H1 (cell line): ENCODE results near the gene ZSCAN21. TPM values are rescaled to one million over a fixed set of nuclear protein-coding genes. Genes with fewer than 3 reads are reported as not detected.

ENCODE experiments used
- CTCF ChIA-PET: fragments of 300-600 bp; sonication (Branson Sonifier 250); formaldehyde crosslinking; loops from one replicate; lab custom pipeline; 2021; ENCODE audit not compliant: partially characterized antibody; lab: Charles Lee
- POLR2A ChIA-PET: fragments of 300-600 bp; sonication (Branson Sonifier 250); formaldehyde crosslinking; loops from one replicate; lab custom pipeline; 2021; ENCODE audit warnings: inconsistent platforms; ENCODE audit not compliant: partially characterized antibody; lab: Charles Lee
- DNase-seq, 2 experiments: peaks; one replicate each; pipeline versions ENCODE4 v3.0.0 to v3.0.0-alpha.2; 2010 to 2022; ENCODE audit warnings: low spot score in 2 of 2, low read depth in 1 of 2, mixed read lengths in 1 of 2
- FAIRE-seq: peaks from 2 replicates; lab custom pipeline; 2011; peaks lifted over from hg19 to GRCh38; lab: Jason Lieb, UNC
- H2AFZ ChIP-seq: 2 replicates; pipeline ENCODE4 v1.8.1; 2012; ENCODE audit warnings: low read length, inconsistent platforms
- H2AK5ac ChIP-seq: 2 replicates; pipeline ENCODE4 v1.6.1; 2013; ENCODE audit warnings: low read depth, low read length
- H2BK120ac ChIP-seq: replicated peaks from 2 replicates; pipeline ENCODE3; 2013; ENCODE audit warnings: low read depth, low read length, inconsistent platforms
- H2BK12ac ChIP-seq: 2 replicates; pipeline ENCODE4 v1.6.1; 2013; ENCODE audit warnings: low read depth, low read length
- H2BK15ac ChIP-seq: 2 replicates; pipeline ENCODE4 v1.6.1; 2013; ENCODE audit warnings: low read length
- H2BK20ac ChIP-seq: 2 replicates; pipeline ENCODE4 v1.6.1; 2013; ENCODE audit warnings: low read length
- H2BK5ac ChIP-seq: 2 replicates; pipeline ENCODE4 v1.6.1; 2013; ENCODE audit warnings: low read depth, low read length
- H3K14ac ChIP-seq: 2 replicates; pipeline ENCODE4 v1.6.1; 2013; ENCODE audit warnings: inconsistent platforms; ENCODE audit not compliant: insufficient read length
- H3K18ac ChIP-seq: 2 replicates; pipeline ENCODE4 v1.6.1; 2013; ENCODE audit warnings: low read length; ENCODE audit errors: extremely low read depth
- H3K23ac ChIP-seq: 2 replicates; pipeline ENCODE4 v1.6.1; 2013; ENCODE audit warnings: inconsistent platforms; ENCODE audit not compliant: insufficient read length
- H3K23me2 ChIP-seq: 2 replicates; pipeline ENCODE4 v1.6.1; 2013; ENCODE audit warnings: low read depth, low read length
- H3K27ac ChIP-seq: 2 replicates; pipeline ENCODE4 v1.6.1; 2011; ENCODE audit warnings: low read depth, low read length, inconsistent platforms
- H3K27me3 ChIP-seq, 4 experiments: replicated peaks in 1 of 4; 1 replicate in 1 of 4; 2 replicates in 3 of 4; pipeline versions ENCODE4 v1.6.1 to v1.8.1; 2011 to 2013; ENCODE audit warnings: low read length in 3 of 4, mild to moderate bottlenecking in 3 of 4, inconsistent platforms in 2 of 4, mixed read lengths in 2 of 4, moderate library complexity in 1 of 4; ENCODE audit not compliant: control insufficient read depth in 3 of 4, insufficient read depth in 3 of 4; ENCODE audit errors: extremely low read depth in 1 of 4
- H3K36me3 ChIP-seq, 4 experiments: 2 replicates each; pipeline versions ENCODE4 v1.6.1 to v1.8.1; 2011 to 2013; ENCODE audit warnings: mild to moderate bottlenecking in 4 of 4, low read length in 3 of 4, moderate library complexity in 2 of 4, control low read depth in 1 of 4, inconsistent platforms in 1 of 4; ENCODE audit not compliant: insufficient read depth in 4 of 4, control insufficient read depth in 2 of 4
- H3K4ac ChIP-seq: replicated peaks from 2 replicates; pipeline ENCODE3; 2013; ENCODE audit warnings: low read length, low read depth, mixed read lengths, inconsistent platforms; ENCODE audit not compliant: insufficient read length
- H3K4me1 ChIP-seq, 4 experiments: replicated peaks in 1 of 4; 1 replicate in 1 of 4; 2 replicates in 3 of 4; pipeline versions ENCODE4 v1.6.1 to v1.8.1; 2011 to 2013; ENCODE audit warnings: low read length in 3 of 4, inconsistent platforms in 2 of 4, mixed read lengths in 1 of 4; ENCODE audit not compliant: insufficient read depth in 4 of 4, control insufficient read depth in 3 of 4
- H3K4me2 ChIP-seq, 2 experiments: 2 replicates each; pipeline versions ENCODE4 v1.6.1 to v1.8.1; 2011 to 2013; ENCODE audit warnings: low read depth in 2 of 2, low read length in 2 of 2, control low read depth in 1 of 2, inconsistent platforms in 1 of 2, mild to moderate bottlenecking in 1 of 2; ENCODE audit not compliant: insufficient read depth in 1 of 2
- H3K4me3 ChIP-seq, 4 experiments: fragments of 200-600, 300-600 bp in 1 of 4; sonication (generic), shearing (Covaris generic), sonication (Bioruptor Twin) in 1 of 4; 2 replicates each; pipeline versions ENCODE4 v1.5.1 to v1.8.1; 2011 to 2016; ENCODE audit warnings: low read length in 4 of 4, low read depth in 3 of 4, control low read depth in 2 of 4, inconsistent platforms in 2 of 4, mild to moderate bottlenecking in 2 of 4, mixed read lengths in 1 of 4, moderate library complexity in 1 of 4; ENCODE audit not compliant: insufficient read depth in 2 of 4; ENCODE audit errors: extremely low read depth in 1 of 4
- H3K56ac ChIP-seq: replicated peaks from 2 replicates; pipeline ENCODE3; 2013; ENCODE audit warnings: low read depth, mild to moderate bottlenecking, mixed read lengths, low read length, inconsistent platforms; ENCODE audit not compliant: insufficient read length
- H3K79me1 ChIP-seq: 2 replicates; pipeline ENCODE4 v1.6.1; 2013; ENCODE audit warnings: low read depth, low read length, control low read depth
- H3K79me2 ChIP-seq, 2 experiments: 2 replicates each; pipeline versions ENCODE4 v1.6.1 to v1.8.1; 2012 to 2013; ENCODE audit warnings: low read length in 2 of 2, mild to moderate bottlenecking in 2 of 2, inconsistent platforms in 1 of 2; ENCODE audit not compliant: insufficient read depth in 2 of 2, control insufficient read depth in 1 of 2
- H3K9ac ChIP-seq, 4 experiments: replicated peaks in 1 of 4; 1 replicate in 1 of 4; 2 replicates in 3 of 4; pipeline versions ENCODE4 v1.6.1 to v1.8.1; 2011 to 2013; ENCODE audit warnings: low read depth in 3 of 4, low read length in 3 of 4, control low read depth in 2 of 4, mild to moderate bottlenecking in 2 of 4, moderate library complexity in 2 of 4, inconsistent platforms in 1 of 4; ENCODE audit errors: extremely low read depth in 1 of 4
- H3K9me3 ChIP-seq, 2 experiments: 2 replicates each; pipeline versions ENCODE4 v1.6.1 to v1.8.1; 2012 to 2013; ENCODE audit warnings: mild to moderate bottlenecking in 2 of 2, moderate library complexity in 2 of 2, control low read depth in 1 of 2, inconsistent platforms in 1 of 2, low read depth in 1 of 2, low read length in 1 of 2, mixed read lengths in 1 of 2; ENCODE audit not compliant: insufficient read depth in 2 of 2
- H4K20me1 ChIP-seq, 2 experiments: replicated peaks in 1 of 2; 2 replicates each; pipeline versions ENCODE3 to v1.8.1; 2011 to 2013; ENCODE audit warnings: inconsistent platforms in 2 of 2, low read length in 2 of 2, mild to moderate bottlenecking in 1 of 2; ENCODE audit not compliant: insufficient read depth in 2 of 2, control insufficient read depth in 1 of 2
- H4K5ac ChIP-seq: 2 replicates; pipeline ENCODE4 v1.6.1; 2013; ENCODE audit warnings: low read length, low read depth, mixed read lengths, inconsistent platforms; ENCODE audit not compliant: insufficient read length
- H4K8ac ChIP-seq: 2 replicates; pipeline ENCODE4 v1.8.0; 2013; ENCODE audit warnings: mild to moderate bottlenecking, moderate library complexity, low read length, inconsistent platforms; ENCODE audit not compliant: insufficient read depth; ENCODE audit errors: extremely low read depth
- H4K91ac ChIP-seq: replicated peaks from 2 replicates; pipeline ENCODE3; 2013; ENCODE audit warnings: low read length, mixed read lengths, inconsistent platforms; ENCODE audit not compliant: insufficient read length
- SIRT6 ChIP-seq: IDR thresholded peaks from one replicate; pipeline ENCODE4 v1.7.1; 2012; ENCODE audit warnings: low read length, inconsistent platforms
- TAF1 ChIP-seq: IDR thresholded peaks from 2 replicates; pipeline ENCODE4 v1.6.1; 2011; ENCODE audit warnings: mild to moderate bottlenecking, low read depth, low read length
- WGBS, 2 experiments: shearing (Covaris generic) in 1 of 2; methylation state at CpG; one replicate each; pipeline versions ENCODE4 v1.1.6 to v1.1.7; 2013 to 2015; ENCODE audit warnings: low lambda C conversion rate in 2 of 2, mixed read lengths in 2 of 2, inconsistent platforms in 1 of 2, low coverage in 1 of 2, missing lambda C conversion rate in 1 of 2; ENCODE audit not compliant: insufficient replicate concordance in 2 of 2, insufficient coverage in 1 of 2, insufficient read length in 1 of 2; ENCODE audit errors: extremely low coverage in 1 of 2, missing lambda C conversion rate in 1 of 2; 5-methylcytosine and 5-hydroxymethylcytosine counted together
- polyA plus RNA-seq, 7 experiments: library from polyadenylated mRNA; depleted of rRNA in 3 of 7; stranded (reverse) in 5 of 7; unstranded in 2 of 7; fragments of >200 nt in 5 of 7; fragments of 200-250 nt in 2 of 7; gene quantifications; 1 replicate in 5 of 7; 2 replicates in 1 of 7; 4 replicates in 1 of 7; pipeline versions ENCODE4 v1.2.1 to v1.2.3, GENCODE V29; 2011 to 2013; ENCODE audit warnings: missing spikeins in 2 of 7, mixed read lengths in 2 of 7
- total RNA-seq: library from RNA; stranded (reverse); fragmentation: NEBNext Ultra II Directional; extraction: Animal tissue kit (Norgen Biotek cat#: 25700); gene quantifications from 2 replicates; pipeline ENCODE4 v1.2.1, GENCODE V29; 2021

ZSCAN21 gene
- total and polyA plus RNA-seq, 2 of the 8 experiments (the other 6 are each of a cell fraction or from before 2014, with no cell fraction given): 15.4 to 26.1 TPM

- TF ChIP-seq SIRT6 (no peak), TAF1 (0 out of 2 replicates have a peak, but pooled peaks have one; percentile 12)
- TF ChIP-seq, all 59 proteins: peak for 1
- Histone ChIP-seq H3K4me2 (peak overlapping the region; percentile 90 to 98), H4K5ac (no peak overlapping the region), H3K4me3 (peak overlapping the region; percentile 91 to 99 (median 95)), H3K27me3 (no peaks in the 10 kb centered on the region), H2BK15ac (no peak overlapping the region), H3K79me2 (peaks cover 20 to 54% of the 10 kb centered on the region in 2 experiments), H3K4ac (no peak overlapping the region), H2BK20ac (no peak overlapping the region), H2BK120ac (no peak overlapping the region), H2AK5ac (no peak overlapping the region), H4K8ac (peak overlapping the region; percentile 92), H3K36me3 (peaks cover 0 to 7% (median 0%) of the 10 kb centered on the region in 4 experiments; a peak in 2 of 8 replicates), H3K9ac (peak overlapping the region; percentile 92 to 96 (median 93)), H4K91ac (no peak overlapping the region), H2BK12ac (no peak overlapping the region), H3K14ac (peak overlapping the region; percentile 92), H3K27ac (peak overlapping the region; percentile 81), H3K23ac (peak overlapping the region; percentile 94), H3K9me3 (no peaks in the 10 kb centered on the region), H3K56ac (no peak overlapping the region), H3K23me2 (peaks cover 9% of the 10 kb centered on the region), H3K79me1 (peaks cover 10% of the 10 kb centered on the region), H2BK5ac (no peak overlapping the region), H3K18ac (no peak overlapping the region), H3K4me1 (peaks cover 0 to 4% (median 1%) of the 10 kb centered on the region in 4 experiments; a peak in 3 of 7 replicates), H4K20me1 (peaks cover 2 to 8% of the 10 kb centered on the region in 2 experiments), H2AFZ (no peak overlapping the region)
- ChIA-PET POLR2A (interaction anchor here (0.6 to 7.4 kb wide), 13 partner anchors 9 to 471 kb away, joined by 3 to 47 read pairs (median 4); partner anchors contain the start of genes ZSCAN21 and ZSCAN25), CTCF (interaction anchor here (1.1 to 9.7 kb wide), 4 partner anchors 22 to 103 kb away, joined by 3 to 99 read pairs (median 6); no protein-coding TSS in a partner anchor)
- no peak for DNase-seq
- no peak for FAIRE-seq
- 64% methylated on average over 11 of the region's 11 CpGs; no CpG with 5 or more reads in 1 of the 2 experiments for WGBS, 2 experiments
These were observed 33.2 kb upstream of the ZSCAN21 start for GRCh38 chr7:100016215-100016901.
